HepG2 (cell line): ENCODE results near the gene IL17RB. TPM values are rescaled to one million over a fixed set of nuclear protein-coding genes. Genes with fewer than 3 reads are reported as not detected.

ENCODE experiments used
- CEBPZ ChIP-seq: IDR thresholded peaks from 2 replicates; pipeline ENCODE4 v1.6.1; 2012; ENCODE audit warnings: low read length, improper control_type of control experiment
- FOXO1 ChIP-seq: sonication (generic); formaldehyde crosslinking; IDR thresholded peaks from 2 replicates; pipeline ENCODE4 v1.4.0; 2020; ENCODE audit warnings: missing genetic modification reagents
- GLMP ChIP-seq: sonication (generic); formaldehyde crosslinking; IDR thresholded peaks from 2 replicates; pipeline ENCODE4 v1.9.0; 2021; ENCODE audit warnings: missing genetic modification reagents, mild to moderate bottlenecking, borderline replicate concordance
- IRF9 ChIP-seq: sonication (generic); formaldehyde crosslinking; IDR thresholded peaks from 2 replicates; pipeline ENCODE4 v1.8.0; 2022; ENCODE audit warnings: missing genetic modification reagents, mild to moderate bottlenecking, borderline replicate concordance
- MATR3 ChIP-seq: sonication (generic); formaldehyde crosslinking; IDR thresholded peaks from 2 replicates; pipeline ENCODE4 v1.4.0; 2020; ENCODE audit warnings: missing genetic modification reagents
- MED13 ChIP-seq: sonication (generic); formaldehyde crosslinking; IDR thresholded peaks from 2 replicates; pipeline ENCODE4 v1.5.0; 2020; ENCODE audit warnings: missing genetic modification reagents
- NFKB2 ChIP-seq: sonication (generic); formaldehyde crosslinking; IDR thresholded peaks from 2 replicates; pipeline ENCODE4 v1.4.0; 2020; ENCODE audit warnings: missing genetic modification reagents, borderline replicate concordance
- PRMT3 ChIP-seq: sonication (generic); formaldehyde crosslinking; IDR thresholded peaks from 2 replicates; pipeline ENCODE4 v1.8.1; 2022; ENCODE audit warnings: low read depth, mild to moderate bottlenecking, moderate library complexity, missing genetic modification reagents, borderline replicate concordance
- RCOR2 ChIP-seq: IDR thresholded peaks from 2 replicates; pipeline ENCODE4 v1.6.1; 2016; ENCODE audit warnings: missing biosample characterization, missing genetic modification reagents
- SCMH1 ChIP-seq: sonication (generic); formaldehyde crosslinking; IDR thresholded peaks from 2 replicates; pipeline ENCODE4 v1.9.0; 2021; ENCODE audit warnings: missing genetic modification reagents, mild to moderate bottlenecking, borderline replicate concordance
- XRCC5 ChIP-seq: fragments of 200-400 bp; formaldehyde crosslinking; optimal IDR thresholded peaks from 2 replicates; pipeline ENCODE3; 2017; ENCODE audit warnings: mild to moderate bottlenecking, low read length
- ZBTB40 ChIP-seq, 2 experiments: fragments of 450-650 bp in 1 of 2; sonication (generic) in 1 of 2; formaldehyde crosslinking in 1 of 2; IDR thresholded peaks; 2 replicates each; pipeline versions ENCODE4 v1.6.1 to v1.8.0; 2016 to 2022; ENCODE audit warnings: antibody characterized with exemption in 1 of 2, mild to moderate bottlenecking in 1 of 2, missing genetic modification reagents in 1 of 2
- ZNF3 ChIP-seq: IDR thresholded peaks from 2 replicates; pipeline ENCODE4 v1.7.0; 2017; ENCODE audit warnings: inconsistent platforms
- polyA plus RNA-seq, 8 experiments: library from polyadenylated mRNA; depleted of rRNA in 3 of 8; stranded (reverse) in 7 of 8; unstranded in 1 of 8; fragments of >200 nt; fragmentation: Illumina TruSeq in 4 of 8; extraction: Trizol in 4 of 8; gene quantifications; 2 replicates each; pipeline versions ENCODE4 v1.2.1 to v1.2.3, GENCODE V29; 2011 to 2016; ENCODE audit warnings: low read depth in 4 of 8, missing spikeins in 1 of 8, mixed read lengths in 1 of 8; ENCODE audit not compliant: insufficient read depth in 1 of 8
- total RNA-seq, 5 experiments: library from RNA; depleted of rRNA; stranded (reverse); fragments of >200 nt; fragmentation: Illumina TruSeq; extraction: Trizol; gene quantifications; 2 replicates each; pipeline ENCODE4 v1.2.3, GENCODE V29; 2016; ENCODE audit warnings: low read depth in 1 of 5

IL17RB gene
- total and polyA plus RNA-seq, 2 of the 13 experiments (the other 11 are each of a cell fraction or from before 2014, with no cell fraction given), result 130 to 190 TPM

- no peak for TF ChIP-seq ZNF3 (CRISPR knock-in tag)
- TF ChIP-seq CEBPZ, result no peak
- no peak for TF ChIP-seq PRMT3 (CRISPR knock-in tag)
- TF ChIP-seq ZBTB40 (IDR thresholded peaks at IDR 0.05), result no peak
- TF ChIP-seq ZBTB40 (CRISPR knock-in tag; IDR thresholded peaks at IDR 0.05), result peak; percentile 37; the same call in 1 of the 2 replicates
- TF ChIP-seq FOXO1 (CRISPR knock-in tag), result peak; percentile 98
- TF ChIP-seq XRCC5, result peak; percentile 84
- TF ChIP-seq SCMH1, result no peak
- peak; percentile 88; the same call in 1 of the 2 replicates for TF ChIP-seq RCOR2
- TF ChIP-seq GLMP (CRISPR knock-in tag), result no peak
- TF ChIP-seq MED13 (CRISPR knock-in tag), result 0 out of 2 replicates have a peak, but pooled peaks have one; percentile 59
- peak; percentile 70; the same call in 1 of the 2 replicates for TF ChIP-seq NFKB2 (CRISPR knock-in tag)
- peak; percentile 91 for TF ChIP-seq IRF9 (CRISPR knock-in tag)
- TF ChIP-seq MATR3 (CRISPR knock-in tag), result no peak
Observed at GRCh38 chr3:53842436-53843194, 3.8 kb upstream of the IL17RB start (continued).
